ENCODE measurements around the gene ATP13A2.

Gene ATP13A2

DNA sequence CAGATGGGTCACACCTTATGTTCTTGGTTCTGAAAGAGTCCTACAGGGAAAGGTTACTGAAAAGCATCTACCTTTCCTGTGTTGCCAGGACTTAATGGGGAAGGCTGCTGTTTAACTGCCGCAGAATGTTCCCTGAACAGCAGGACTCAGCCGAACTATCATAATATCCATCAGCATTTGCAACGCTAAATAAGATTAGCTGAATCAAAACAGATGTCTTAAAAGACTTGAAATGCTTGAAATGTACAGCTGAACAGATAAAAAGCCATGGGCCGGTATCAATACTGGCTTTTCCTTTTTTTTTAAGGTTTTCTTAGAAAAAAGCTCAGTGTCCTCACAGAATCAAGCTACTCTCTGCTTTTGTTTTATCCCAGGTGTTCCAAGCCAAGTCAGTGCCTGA is 19.7 kb upstream of the ATP13A2 start:
- no peak for DNase-seq

DNA sequence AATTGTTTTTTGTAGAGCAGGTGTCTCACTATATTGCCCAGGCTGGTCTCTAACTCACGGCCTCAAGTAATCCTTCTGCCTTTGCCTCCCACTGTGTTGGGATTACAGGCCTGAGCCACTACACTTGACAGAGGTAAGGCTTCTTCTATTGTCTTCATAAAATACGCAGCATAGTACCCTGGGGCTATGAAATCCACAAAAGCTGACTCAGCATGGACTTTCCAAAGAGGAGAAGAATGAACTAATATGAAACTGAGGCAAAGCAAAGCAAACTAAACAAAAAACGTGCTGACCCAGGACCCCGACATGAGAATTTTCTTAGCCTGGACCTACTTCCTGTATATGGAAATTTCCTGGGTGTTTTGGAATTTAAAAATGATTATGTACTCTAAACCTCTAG is 18.5 kb upstream of the ATP13A2 start:
- DNase-seq: no peak

DNA sequence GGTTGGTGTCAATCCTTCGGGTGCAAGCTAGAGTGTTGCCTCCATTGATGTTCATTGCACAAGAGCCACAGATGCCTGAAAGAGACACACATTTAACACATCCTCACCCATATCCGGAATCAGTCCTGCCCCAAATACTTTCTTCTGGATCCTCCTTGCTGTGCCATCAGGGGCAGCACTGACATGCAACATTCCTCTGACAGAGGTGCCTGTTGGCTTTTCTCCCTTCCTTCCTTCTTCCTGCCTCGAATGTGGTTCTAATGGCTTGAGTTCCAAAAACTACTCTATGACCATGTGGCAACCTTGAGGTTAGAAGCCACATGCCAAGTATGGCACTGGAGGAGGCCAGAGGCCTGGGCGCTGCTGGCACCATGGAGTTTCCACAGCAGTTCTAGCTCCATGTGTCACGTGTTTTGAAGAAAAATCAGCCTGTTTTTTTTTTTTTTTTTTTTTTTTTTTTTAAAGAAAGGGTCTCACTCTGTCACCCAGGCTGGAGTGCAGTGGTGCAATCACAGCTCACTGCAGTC is 17.0 kb upstream of the ATP13A2 start:
- no peak for DNase-seq

DNA sequence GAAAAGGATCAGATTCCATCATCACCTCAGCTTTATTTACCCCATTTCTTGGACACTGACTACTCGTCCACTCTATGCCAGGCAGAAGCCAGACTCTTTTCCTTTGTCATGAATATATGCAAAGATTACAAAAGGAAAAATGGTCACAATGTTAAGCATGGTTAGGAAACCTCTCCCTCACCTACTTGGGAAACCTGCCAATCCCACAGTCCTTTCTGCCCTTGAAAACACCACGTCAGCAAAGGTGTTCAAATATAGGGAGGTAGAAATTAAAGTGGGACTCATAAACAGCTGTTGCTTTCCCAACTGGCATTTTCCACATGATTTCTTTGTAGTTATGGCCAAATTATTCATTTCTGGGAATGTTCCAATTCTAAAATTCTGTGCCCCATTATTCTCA is 16.2 kb upstream of the ATP13A2 start:
- no peak for DNase-seq

DNA sequence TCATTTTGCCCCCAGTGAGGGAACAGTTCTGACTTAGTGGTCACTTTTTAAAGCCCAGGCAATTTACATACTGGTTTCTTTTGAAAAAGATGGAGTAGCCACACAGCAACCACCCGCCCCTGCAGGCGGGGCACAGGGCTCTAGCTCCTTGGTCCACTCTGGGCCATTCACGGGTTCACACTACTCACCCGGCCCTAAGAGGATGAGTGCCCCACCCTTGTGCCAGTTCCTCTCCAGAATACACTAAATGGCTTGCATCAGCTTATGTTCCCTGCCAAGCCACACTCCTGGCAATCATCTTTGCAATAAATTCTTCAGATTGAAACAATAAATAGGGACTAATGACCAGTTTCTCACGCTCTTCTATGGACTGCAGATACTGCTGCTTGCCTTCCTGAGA is 15.7 kb upstream of the ATP13A2 start:
- no peak for DNase-seq

DNA sequence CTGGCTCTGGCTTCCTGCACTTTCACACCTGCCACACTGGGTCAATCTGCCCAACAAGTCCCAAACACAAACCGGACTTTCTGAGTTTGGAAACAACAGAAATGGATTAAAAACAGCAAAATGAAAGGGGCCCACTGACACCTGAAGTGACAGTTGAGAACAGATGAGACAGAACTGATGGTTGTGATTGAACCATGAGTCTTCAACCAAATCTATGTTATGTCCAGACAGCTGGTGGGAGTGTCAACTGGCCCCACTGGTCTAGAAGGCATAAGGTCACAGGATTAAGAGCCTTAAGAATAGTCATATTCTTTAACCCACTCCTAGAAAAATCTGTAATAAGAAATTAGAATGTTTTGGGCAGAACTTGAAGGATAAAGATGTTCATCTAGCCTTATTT is 13.0 kb upstream of the ATP13A2 start:
- no peak for DNase-seq

DNA sequence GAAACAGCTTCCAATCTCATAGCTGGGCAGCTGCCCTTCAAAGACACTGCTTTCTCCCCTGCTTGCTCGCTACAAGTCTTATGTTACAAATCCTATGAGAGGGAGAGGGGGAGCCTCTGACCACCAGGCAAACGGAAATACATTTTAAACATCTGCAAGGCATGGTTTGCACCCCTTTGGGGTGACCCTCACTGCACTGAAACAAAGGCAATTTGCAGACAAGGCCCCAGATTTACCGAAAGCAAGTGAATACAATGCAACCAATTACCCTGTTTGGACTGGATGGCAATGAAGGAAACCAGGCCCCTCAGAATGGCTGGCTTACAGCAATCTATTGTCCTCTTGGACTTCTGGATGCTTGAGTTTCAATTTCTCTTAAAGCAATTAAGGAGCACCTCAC is 11.8 kb upstream of the ATP13A2 start:
- no peak for DNase-seq

DNA sequence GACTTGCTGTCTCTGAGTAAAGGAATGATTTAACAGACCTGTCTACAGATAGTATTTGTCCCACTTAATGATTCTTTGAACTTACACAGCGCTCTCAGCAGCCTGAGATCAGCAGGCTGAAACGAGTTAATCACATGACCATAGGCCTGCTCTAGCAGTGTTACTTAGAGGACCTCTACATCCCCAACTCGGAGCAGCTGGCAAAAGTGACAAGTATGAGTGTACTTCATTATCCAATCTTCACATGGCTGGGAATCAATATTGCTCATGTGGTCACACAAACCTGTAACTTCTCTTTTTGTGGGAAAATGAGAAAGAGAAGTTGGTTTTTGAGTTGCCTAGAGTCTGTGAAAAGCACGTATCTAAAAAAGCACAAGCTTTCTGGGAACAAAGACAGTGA is 11.4 kb upstream of the ATP13A2 start:
- DNase-seq: peak; percentile 3

DNA sequence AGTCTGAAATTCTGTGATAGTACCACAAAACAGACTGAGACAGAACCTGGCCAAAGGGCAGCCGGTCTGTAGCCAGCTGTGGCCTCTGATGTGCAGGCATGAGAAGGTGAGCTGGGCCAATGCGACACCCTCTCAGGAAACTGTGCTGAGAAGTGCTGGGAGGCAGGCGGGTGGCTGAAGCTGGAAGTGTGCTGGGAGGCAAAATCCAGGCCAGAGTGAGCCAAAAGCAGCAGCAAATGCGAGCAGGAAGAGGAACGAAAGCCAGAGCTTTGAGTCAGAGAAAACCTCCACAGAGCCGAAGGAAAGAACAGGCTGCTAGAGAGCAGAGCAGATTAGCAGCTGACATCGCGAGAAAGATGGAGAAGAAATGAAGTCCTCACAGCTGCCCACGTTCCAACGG is 10.2 kb upstream of the ATP13A2 start:
- DNase-seq: no peak

DNA sequence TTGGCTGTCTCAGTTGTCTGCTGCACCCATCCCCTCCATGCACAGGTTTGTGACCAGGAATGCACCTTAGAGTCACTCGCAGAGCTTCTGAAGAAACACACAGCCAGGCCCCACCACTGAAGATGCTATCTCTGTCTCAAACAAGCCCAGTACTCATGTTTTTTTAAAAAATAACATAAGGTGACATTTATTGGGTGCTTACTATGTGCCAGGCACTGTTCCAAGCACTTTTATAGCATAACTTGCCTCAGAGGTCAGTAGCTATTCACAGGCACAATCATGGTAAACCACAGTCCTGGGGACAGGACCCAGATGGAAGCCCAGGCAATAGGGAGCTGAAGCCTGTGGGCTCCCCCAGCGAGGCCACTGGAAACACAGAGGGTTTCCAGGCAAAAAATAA is 8.8 kb upstream of the ATP13A2 start:
- DNase-seq: no peak

DNA sequence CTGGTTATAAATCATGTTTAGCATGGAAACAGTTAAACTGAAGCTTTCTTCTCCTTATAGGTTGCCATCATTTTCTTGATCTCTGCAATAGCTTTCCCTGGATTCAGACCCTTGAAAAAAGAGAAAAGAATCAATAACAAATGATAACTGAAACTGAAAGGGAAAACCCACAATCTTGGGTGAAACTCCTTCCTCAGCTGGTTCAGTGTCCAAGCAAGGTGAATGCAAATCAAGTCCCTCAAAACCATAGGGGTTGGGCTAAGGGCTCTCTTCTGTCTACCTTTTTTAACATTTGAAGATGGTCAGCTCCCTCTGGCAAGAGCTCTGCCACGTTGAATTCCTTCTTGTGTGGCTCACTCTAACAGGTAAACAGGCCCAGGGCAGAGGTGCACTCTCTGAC is 7.1 kb upstream of the ATP13A2 start:
- no peak for DNase-seq

DNA sequence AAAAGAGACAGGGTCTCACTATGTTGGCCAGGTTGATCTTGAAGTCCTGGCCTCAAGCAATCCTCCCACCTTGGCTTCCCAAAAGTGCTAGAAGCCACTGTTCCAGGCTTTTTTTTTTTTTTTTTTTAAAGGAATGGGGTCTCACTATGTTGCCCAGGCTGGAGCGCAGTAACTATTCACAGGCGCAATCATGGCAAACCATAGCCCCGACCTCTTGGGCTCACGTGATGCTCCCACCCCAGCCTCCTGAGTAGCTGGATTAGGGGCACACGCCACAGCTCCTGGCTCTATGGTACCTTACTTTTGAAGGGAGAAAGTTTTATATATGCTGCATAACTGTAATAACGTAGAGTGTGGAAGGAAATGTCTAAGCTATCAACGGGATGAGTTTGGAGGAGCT is 5.7 kb upstream of the ATP13A2 start:
- DNase-seq: no peak

DNA sequence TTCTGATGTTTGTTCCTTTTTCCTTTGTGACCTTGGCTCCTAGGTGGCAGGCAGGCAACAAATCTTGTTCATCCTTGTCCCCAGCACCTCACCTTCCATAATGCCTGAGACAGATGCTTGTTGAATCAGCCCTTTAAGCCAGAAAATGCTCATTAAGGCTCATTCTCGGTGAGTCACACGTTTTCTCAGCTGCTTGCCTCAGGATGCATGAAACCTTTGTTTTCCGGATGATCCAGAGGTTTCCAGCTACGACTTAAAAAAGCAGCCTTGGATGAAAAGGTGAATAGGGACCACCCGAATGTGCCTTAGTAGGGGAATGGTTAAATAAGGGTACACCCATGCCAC is 4.6 kb upstream of the ATP13A2 start:
- no peak for DNase-seq

DNA sequence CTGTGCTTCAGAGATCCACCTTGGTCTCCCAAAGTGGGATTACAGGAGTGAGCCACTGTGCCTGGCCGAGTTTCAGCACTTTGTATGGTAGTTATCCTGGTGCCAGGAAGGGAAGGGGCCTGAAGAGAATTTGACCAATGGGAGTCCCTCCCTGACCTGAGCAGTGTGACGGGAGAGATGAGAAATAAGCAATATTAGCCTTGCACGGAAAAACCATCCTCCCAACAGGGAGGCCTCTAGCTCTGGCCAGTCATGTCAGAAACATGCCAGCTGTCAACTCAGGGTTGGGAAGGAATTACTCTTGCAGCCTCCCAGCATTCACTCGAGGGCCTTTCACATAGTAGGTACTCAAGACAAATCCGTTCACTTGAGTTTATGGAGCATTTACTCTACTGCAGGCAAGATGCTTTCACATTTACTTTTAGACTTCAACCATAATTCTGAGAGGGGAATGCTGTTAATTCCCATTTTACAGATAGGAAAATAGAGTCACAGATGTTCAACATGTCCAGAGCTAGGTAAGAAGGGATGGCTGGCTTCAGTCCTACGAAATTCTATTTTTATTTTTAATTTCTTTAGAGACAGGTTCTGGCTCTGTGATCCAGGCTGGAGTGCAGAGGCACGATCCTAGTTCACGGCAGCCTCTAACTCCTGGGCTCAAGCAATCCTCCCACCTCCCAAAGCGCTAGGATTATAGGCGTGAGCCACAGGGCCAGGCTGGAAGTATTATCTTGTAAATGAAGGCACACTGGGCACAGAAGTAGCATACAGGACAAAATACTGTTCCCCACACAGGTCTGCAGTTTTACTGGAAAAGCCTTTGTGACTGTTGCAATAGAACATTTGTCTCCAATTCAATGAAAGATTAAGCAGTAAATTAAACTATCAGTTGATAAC is 3.2 kb upstream of the ATP13A2 start:
- DNase-seq: no peak

DNA sequence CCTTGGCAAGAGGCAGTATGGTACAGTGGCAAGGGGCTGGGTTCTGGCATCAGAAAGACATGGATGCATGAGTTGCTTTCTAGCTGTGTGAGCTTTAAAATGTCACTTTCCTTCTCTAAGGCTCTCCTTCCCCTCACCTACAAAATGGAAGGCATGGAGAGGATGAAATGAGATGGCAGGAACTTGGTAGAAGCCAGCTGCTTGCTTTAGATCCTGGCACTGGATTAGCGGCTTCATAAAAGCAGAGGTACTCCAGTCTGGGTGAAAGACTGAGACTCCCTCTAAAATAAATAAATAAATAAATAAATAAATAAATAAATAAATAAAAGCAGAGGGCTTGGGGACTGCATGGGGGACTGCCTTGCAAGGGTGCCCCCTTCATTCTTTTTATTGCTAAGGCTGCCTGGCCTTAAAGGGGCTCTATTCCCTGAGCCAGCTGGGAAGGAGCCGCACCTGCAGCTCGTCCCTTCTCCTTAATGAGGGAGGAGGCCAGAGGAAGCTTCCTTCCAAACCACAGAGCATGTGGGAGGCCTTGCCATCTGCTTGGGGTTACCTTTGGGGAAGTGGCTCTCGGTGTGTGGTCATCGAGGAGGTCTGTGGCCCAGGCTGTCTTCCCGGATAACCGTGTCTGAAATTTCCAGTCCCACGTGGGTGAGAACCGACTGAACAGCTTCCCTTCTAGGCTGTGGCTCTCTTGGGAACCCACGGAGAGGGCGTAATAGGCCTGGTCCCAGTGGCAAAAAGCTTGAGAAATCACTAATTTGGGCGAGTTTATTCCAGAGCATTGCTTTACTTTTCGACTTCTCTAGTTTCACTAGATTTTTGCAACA is 2.0 kb upstream of the ATP13A2 start:
- peak; percentile 95 for DNase-seq

DNA sequence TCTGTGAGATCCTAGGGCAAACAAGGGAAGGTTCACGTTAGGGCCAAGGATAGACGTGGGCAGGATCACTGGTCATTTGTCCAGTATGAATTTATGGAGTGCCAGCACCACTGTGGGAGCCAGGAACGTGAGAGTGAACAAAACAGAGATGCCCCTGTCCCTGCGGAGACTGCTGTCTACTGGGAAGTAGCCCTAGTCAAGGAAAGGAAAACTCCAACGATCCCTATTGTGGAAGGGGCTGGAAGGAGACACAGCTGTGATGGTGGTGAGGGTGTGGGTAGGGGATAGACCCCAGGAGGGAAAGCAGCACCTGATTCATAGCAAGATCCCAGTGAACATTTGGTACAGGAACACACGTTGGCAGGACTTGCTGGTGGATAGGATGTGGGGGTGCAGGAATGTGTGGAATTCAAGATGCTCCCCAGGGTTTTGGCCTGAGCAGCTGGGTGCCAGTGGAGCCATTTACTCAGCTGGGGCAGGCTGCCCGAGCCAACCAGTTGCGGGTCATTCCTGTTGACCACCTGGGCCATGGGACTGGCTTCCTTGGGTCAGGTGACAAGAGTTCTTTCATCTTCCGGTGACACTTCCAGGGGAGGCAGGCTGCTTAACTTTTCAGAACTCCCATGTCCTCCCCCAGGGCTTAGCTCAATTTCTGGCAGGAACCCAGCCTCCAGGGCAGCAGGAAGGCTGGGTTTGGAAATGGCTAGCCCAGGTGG is 1.2 kb upstream of the ATP13A2 start:
- DNase-seq: no peak

DNA sequence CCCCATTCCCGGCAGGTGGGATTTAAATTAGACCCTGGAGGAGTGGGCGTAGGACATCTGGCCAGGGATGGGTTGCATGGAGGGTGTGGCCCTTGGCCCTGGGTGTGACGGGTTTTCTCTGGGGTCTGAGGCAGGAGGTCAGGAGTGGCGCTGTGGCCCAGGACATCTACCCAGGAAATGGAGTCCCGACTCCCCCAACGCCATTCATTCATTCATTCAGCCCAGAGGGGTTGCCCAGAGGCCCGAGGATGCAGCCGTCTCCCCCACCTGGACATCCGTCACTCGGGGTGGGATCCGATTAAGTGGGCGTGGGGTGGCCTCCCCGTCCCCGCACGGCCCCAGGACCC is 663 bp downstream of the ATP13A2 start:
- DNase-seq: no peak

DNA sequence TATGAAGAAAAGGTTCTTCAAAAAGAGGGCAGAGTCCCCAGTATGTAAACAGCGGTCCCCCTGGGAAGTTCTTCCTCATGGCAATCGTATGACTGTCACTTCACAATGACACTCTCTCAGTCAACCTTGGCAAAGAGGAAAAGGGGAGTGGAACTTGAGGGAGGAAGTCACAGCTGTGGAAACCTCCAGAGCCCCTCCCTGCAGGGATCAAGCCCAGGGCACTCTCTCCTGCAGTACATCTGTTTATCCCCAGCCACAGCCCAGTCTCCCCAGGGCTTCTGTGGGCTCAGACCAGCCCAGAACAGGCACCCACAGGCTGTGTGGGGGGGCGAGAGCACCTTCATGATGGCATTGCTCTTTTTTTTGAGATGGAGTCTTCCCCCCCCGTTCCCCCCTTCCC is 2.0 kb downstream of the ATP13A2 start:
- DNase-seq: peak; percentile 87

DNA sequence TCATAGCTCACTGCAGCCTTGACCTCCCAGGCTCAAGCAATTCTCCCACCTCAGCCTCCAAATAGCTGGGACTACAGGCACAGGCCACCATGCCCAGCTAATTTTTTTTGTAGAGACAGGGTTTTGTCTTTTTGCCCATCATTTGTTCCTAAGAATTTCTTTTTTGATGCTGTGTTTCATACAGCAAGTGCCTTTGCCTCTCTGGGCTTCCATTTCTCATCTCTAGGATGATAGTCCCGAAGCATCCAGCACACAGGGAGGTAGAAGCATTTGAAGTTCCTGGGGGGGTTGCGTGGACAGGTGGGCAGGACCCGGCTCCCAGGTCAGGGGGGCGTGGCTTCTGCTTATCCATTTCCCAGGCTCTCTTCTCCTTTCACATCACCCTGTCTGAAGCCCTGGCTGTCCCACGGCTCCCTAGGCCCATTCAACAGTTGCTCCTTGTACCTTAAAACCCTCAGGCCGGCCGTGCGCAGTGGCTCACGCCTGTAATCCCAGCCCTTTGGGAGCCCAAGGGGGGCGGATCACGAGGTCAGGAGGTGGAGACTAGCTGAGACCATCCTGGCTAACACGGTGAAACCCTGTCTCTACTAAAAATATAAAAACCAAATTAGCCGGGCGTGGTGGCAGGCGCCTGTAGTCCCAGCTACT is 3.4 kb downstream of the ATP13A2 start:
- DNase-seq: no peak

DNA sequence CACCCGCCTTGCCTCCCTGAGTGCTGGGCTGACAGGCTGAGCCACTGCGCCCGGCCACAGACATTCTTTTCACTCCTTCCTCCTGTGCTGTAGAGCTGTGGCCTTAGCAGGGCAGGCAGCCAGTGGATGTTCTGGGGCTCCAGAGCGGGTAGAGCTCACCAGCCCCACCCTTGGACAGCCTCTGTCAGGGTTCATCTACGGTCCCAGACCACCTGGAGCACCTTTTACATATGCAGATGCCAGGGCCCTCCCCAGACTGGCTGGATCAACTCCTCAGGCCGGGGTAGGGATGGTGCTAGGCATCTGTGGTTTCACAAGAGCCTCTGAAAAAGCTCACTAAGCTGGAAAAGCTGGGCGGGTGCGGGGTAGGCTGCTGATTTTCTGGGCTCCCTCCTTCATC is 4.6 kb downstream of the ATP13A2 start:
- no peak for DNase-seq

DNA sequence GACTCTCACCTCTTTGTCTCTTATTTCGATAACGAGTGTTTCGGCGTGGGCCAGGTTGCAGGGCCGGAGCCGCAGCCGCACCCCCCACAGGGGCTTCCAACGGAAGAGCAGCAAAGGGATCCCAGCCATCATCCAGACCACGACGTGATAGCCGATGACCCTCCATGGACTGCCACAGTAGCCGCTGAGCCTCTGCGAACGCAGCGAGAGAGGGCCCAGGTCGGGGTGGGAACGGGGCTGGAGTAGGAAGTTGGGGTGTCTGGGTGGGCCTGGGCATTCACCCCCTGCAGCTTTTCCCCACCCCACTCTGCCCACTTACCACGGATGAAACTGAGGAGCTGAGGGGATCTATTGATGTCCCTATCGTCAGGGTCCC is 6.4 kb downstream of the ATP13A2 start:
- DNase-seq: no peak

DNA sequence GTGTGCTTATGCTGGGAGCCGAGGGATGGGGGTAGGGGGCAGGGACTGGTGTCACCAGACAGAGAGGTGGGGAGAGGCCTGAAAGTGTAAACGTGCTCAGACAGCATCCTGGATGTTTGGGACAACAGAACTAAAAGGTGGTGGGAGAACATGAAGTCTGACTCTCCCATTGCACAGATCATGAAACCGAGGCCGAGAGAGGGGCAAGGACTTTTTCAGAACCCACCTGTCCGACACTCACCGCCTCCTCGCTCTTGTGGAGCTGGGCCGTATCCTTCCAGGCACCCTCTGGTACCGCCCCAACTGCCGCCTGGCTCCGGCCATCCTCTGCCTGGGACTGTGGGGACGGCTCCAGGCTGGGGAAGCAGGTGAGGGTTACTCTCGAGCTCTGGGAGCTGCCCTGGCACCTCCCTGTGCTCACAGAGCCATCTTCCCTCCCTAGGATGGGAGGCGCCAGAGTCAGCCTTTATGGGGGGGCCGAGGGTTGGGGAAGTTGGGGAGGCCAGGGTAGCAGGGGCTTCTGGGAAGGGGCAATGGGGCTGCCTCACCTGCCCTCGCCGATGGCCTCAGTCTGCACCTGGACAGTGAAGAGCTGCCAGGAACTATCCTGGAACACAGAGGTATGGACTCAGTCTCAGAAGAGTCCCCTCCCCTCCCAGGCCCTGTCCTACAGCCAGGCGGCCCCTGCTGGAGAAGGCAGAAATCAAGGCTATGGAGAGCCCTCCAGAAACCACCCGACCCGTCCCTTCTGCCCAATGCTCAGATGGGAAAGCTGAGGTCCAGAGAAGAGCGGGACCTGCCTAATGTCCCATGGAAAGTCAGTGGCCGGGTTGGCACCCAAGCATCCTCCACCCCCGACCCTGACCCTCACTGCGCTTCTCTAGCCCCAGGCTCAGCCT is 7.0 kb downstream of the ATP13A2 start:
- no peak for DNase-seq
